GM12878 (cell line): Measurements from ENCODE around the gene RBSN. TPM values are rescaled to one million over a fixed set of nuclear protein-coding genes. Genes with fewer than 3 reads are reported as not detected.

Experiments
- ATAC-seq: fragments of 200-7000 bp; cut with Tn5 transposase; 3 replicates; pipeline ENCODE4 v1.9.1; 2020; ENCODE audit warnings: mild to moderate bottlenecking, moderate library complexity
- BruUV-seq: library from RNA; stranded (reverse); fragments of 400-500 nt; replicated peaks from 2 replicates; lab custom pipeline; 2021; lab: Mats Ljungman, UMichigan
- CTCF ChIA-PET: fragments of 300-600 bp; sonication (Branson Sonifier 250); formaldehyde crosslinking; extraction: SDS; loops from one replicate; lab custom pipeline; 2021; ENCODE audit warnings: inconsistent platforms; lab: Yijun Ruan, JAX
- POLR2A ChIA-PET: fragments of 350-600 bp; formaldehyde crosslinking; extraction: SDS; loops from one replicate; lab custom pipeline; 2021; ENCODE audit warnings: inconsistent platforms; lab: Charles Lee
- RAD21 ChIA-PET: fragments of 300-600 bp; sonication (Branson Sonifier 250); formaldehyde crosslinking; loops from one replicate; lab custom pipeline; 2023; ENCODE audit warnings: antibody characterized with exemption; ENCODE audit not compliant: unreplicated experiment; lab: Charles Lee
- SMC1A ChIA-PET: fragments of 300-600 bp; sonication (Branson Sonifier 250); formaldehyde crosslinking; loops from one replicate; lab custom pipeline; 2023; ENCODE audit not compliant: unreplicated experiment, uncharacterized antibody; lab: Charles Lee
- DNase-seq: peaks from one replicate; pipeline ENCODE4 v3.0.0-alpha.2; 2011; ENCODE audit warnings: low read depth, low spot score
- FAIRE-seq: peaks from 3 replicates; lab custom pipeline; 2011; peaks lifted over from hg19 to GRCh38; lab: Jason Lieb, UNC
- H2AFZ ChIP-seq: 2 replicates; pipeline ENCODE4 v1.6.0; 2011; ENCODE audit warnings: low read depth, low read length, control low read depth; ENCODE audit not compliant: control insufficient read depth
- H3K27ac ChIP-seq: 2 replicates; pipeline ENCODE4 v1.5.1; 2011; ENCODE audit warnings: control low read depth; ENCODE audit not compliant: control insufficient read depth, insufficient read depth
- H3K27me3 ChIP-seq, 2 experiments: replicated peaks in 1 of 2; 2 replicates each; pipeline versions ENCODE4 v1.6.0 to v1.6.1; 2011; ENCODE audit warnings: low read length in 1 of 2; ENCODE audit not compliant: control insufficient read depth in 2 of 2, insufficient read depth in 2 of 2
- H3K36me3 ChIP-seq, 2 experiments: 2 replicates each; pipeline ENCODE4 v1.5.1; 2011; ENCODE audit warnings: low read length in 1 of 2; ENCODE audit not compliant: control insufficient read depth in 2 of 2, insufficient read depth in 2 of 2
- H3K4me1 ChIP-seq: 2 replicates; pipeline ENCODE4 v1.6.1; 2011; ENCODE audit warnings: mild to moderate bottlenecking, low read length, moderate library complexity, mixed read lengths; ENCODE audit not compliant: control insufficient read depth, insufficient read depth
- H3K4me2 ChIP-seq: 2 replicates; pipeline ENCODE4 v1.6.0; 2011; ENCODE audit warnings: control low read depth; ENCODE audit not compliant: control insufficient read depth, insufficient read depth
- H3K4me3 ChIP-seq: fragments of 200-600 bp; sonication (generic); 2 replicates; pipeline ENCODE4 v1.5.1; 2016
- H3K79me2 ChIP-seq: 2 replicates; pipeline ENCODE4 v1.6.0; 2011; ENCODE audit warnings: low read length; ENCODE audit not compliant: control insufficient read depth, insufficient read depth
- H3K9ac ChIP-seq: 2 replicates; pipeline ENCODE4 v1.8.0; 2011; ENCODE audit warnings: low read length, control low read depth, mixed read lengths; ENCODE audit not compliant: control insufficient read depth, insufficient read depth
- H3K9me3 ChIP-seq: replicated peaks from 3 replicates; pipeline ENCODE4 v1.5.1; 2011; ENCODE audit warnings: mild to moderate bottlenecking, low read length; ENCODE audit not compliant: control insufficient read depth, insufficient read depth
- H4K20me1 ChIP-seq: 2 replicates; pipeline ENCODE4 v1.6.0; 2011; ENCODE audit not compliant: control insufficient read depth, insufficient read depth
- BMI1 ChIP-seq: fragments of 450-650 bp; IDR thresholded peaks from 2 replicates; pipeline ENCODE4 v1.6.1; 2016; ENCODE audit warnings: mild to moderate bottlenecking, moderate library complexity, borderline replicate concordance
- IKZF2 ChIP-seq, 2 experiments: fragments of 450-650 bp; IDR thresholded peaks; 2 replicates each; pipeline ENCODE4 v1.6.1; 2017; ENCODE audit warnings: mild to moderate bottlenecking in 2 of 2, moderate library complexity in 2 of 2
- MAX ChIP-seq: IDR thresholded peaks from 2 replicates; pipeline ENCODE4 v1.6.1; 2012; ENCODE audit warnings: low read depth, low read length, improper control_type of control experiment
- NR2F1 ChIP-seq: fragments of 450-650 bp; conservative IDR thresholded peaks from 2 replicates; pipeline ENCODE4 v1.6.1; 2017; ENCODE audit warnings: mild to moderate bottlenecking
- POLR2AphosphoS5 ChIP-seq: IDR thresholded peaks from 2 replicates; pipeline ENCODE4 v1.6.1; 2011; ENCODE audit warnings: mild to moderate bottlenecking, low read length, inconsistent platforms
- SMARCA5 ChIP-seq: fragments of 450-650 bp; IDR thresholded peaks from 2 replicates; pipeline ENCODE4 v1.6.1; 2017; ENCODE audit warnings: mild to moderate bottlenecking
- WGBS: methylation state at CpG from one replicate; pipeline ENCODE4 v1.1.6; 2016; ENCODE audit warnings: low lambda C conversion rate; ENCODE audit not compliant: insufficient replicate concordance, insufficient coverage; ENCODE audit errors: missing lambda C conversion rate; 5-methylcytosine and 5-hydroxymethylcytosine counted together
- in situ Hi-C: fragments of 300-500 bp; cut with MboI; formaldehyde crosslinking; loops from 9 replicates; pipeline ENCODE4 v1.14.3; 2018; ENCODE audit warnings: mixed read lengths
- intact Hi-C: fragments of 100-400 bp; cut with micrococcal nuclease; formaldehyde crosslinking; loops from one replicate; pipeline ENCODE4 v1.14.2; 2022; ENCODE audit not compliant: unreplicated experiment
- polyA plus RNA-seq, 11 experiments: library from polyadenylated mRNA; depleted of rRNA in 4 of 11; unstranded in 6 of 11; stranded (reverse) in 5 of 11; fragments of >200 nt; fragmentation: Nextera tagmentation in 4 of 11; fragmentation: Illumina TruSeq in 1 of 11; extraction: Ambion mirVana in 4 of 11; extraction: Trizol in 1 of 11; gene quantifications; 1 replicate in 1 of 11; 2 replicates in 10 of 11; pipeline versions ENCODE4 v1.2.1 to v1.2.3, GENCODE V29; 2011 to 2016; ENCODE audit warnings: inconsistent platforms in 2 of 11, missing spikeins in 2 of 11, low read depth in 1 of 11
- total RNA-seq, 4 experiments: library from RNA; depleted of rRNA in 3 of 4; stranded (reverse); fragments of >200 nt in 3 of 4; fragmentation: Illumina TruSeq in 1 of 4; extraction: Trizol in 1 of 4; gene quantifications; 2 replicates each; pipeline versions ENCODE4 v1.2.1 to v1.2.3, GENCODE V29; 2013 to 2021

RBSN gene
- total and polyA plus RNA-seq, 10 of the 15 experiments (the other 5 are each of a cell fraction or from before 2014, with no cell fraction given): 2.0 to 17.5 (median 10.5) TPM

- Histone ChIP-seq H2AFZ (peak overlapping the region; percentile 32; the same call in 1 of the 2 replicates), H3K27me3 (no peaks in the 10 kb centered on the region), H3K36me3 (peaks cover 0 to 4% of the 10 kb centered on the region in 2 experiments; a peak in 1 of 4 replicates), H4K20me1 (no peaks in the 10 kb centered on the region), H3K27ac (peak overlapping the region; percentile 89), H3K9me3 (no peaks in the 10 kb centered on the region), H3K9ac (peak overlapping the region; percentile 97), H3K4me1 (peaks cover 13% of the 10 kb centered on the region), H3K4me3 (peak overlapping the region; percentile 83), H3K79me2 (peaks cover 26% of the 10 kb centered on the region), H3K4me2 (peak overlapping the region; percentile 95)
- DNase-seq (no peak), ATAC-seq (peak; percentile 58), FAIRE-seq (peak; percentile 75)
- TF ChIP-seq POLR2AphosphoS5 (0 out of 2 replicates have a peak, but pooled peaks have one; percentile 24), BMI1 (no peak)
- ChIA-PET POLR2A (interaction anchor here (0.6 to 2.8 kb wide), 8 partner anchors 9 to 116 kb away, joined by 3 to 30 read pairs (median 3); partner anchors contain the start of gene RBSN), SMC1A (interaction anchor here (0.8 to 3.0 kb wide), 5 partner anchors 10 to 118 kb away, joined by 3 to 20 read pairs (median 4); no protein-coding TSS in a partner anchor), RAD21 (interaction anchor here (1.1 to 3.9 kb wide), 4 partner anchors 9 to 141 kb away, joined by 3 to 30 read pairs (median 4); partner anchors contain the start of gene CAPN7), CTCF (interaction anchor here (0.9 to 4.4 kb wide), 7 partner anchors 9 to 341 kb away, joined by 3 to 50 read pairs (median 7); no protein-coding TSS in a partner anchor)
- intact Hi-C loops (no loop called here), in situ Hi-C loops (no loop called here)
- BruUV-seq: TSS peak; percentile 68
- WGBS: under 1% methylated on average over 25 of the region's 25 CpGs
Measured at GRCh38 chr3:15064299-15064834, 34.6 kb downstream of the RBSN start.

DNA sequence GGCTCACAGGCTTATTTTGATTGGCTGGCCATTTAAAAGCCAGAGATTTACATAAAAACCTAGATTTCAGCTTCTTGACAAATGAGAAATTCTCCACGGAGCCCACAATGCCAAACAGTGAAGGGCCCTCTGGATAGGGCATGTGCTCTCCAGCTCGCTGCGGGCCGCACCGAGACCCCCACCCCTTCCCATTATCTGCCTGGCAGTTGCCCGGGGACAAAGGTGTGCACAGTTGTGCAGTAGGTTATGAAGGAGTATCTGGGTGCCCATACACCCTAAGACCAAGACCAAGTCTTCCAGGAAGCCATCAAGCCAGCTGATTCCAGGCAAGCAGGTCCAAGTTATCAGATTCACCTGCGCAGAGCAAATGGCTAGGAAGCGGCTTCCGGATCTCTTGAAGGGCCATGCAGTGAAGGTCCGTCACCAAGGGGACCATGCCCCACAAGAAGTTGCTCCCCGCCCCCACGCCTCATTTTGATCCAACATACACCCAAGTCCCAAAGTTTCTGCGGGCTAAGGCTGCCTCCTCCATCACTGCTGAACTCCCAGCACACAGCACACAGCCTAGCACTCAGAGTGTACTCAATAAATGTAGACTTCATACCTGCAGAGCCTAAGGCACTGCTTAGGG lies 35.2 kb downstream of the RBSN start:
- intact Hi-C loops (no loop called here), in situ Hi-C loops (no loop called here)
- H3K9me3 ChIP-seq: no peaks in the 10 kb centered on the region; the same call in 2 of the 3 replicates
- peak overlapping the region; percentile 83 for H3K4me3 ChIP-seq
- SMC1A ChIA-PET: interaction anchor here (0.8 to 3.0 kb wide), 4 partner anchors 9 to 117 kb away, joined by 3 to 20 read pairs (median 4); no protein-coding TSS in a partner anchor
- H3K36me3 ChIP-seq: peaks cover 2 to 4% of the 10 kb centered on the region in 2 experiments; a peak in 3 of 4 replicates
- no peaks in the 10 kb centered on the region for H3K27me3 ChIP-seq
- no TSS peak for BruUV-seq
- CTCF ChIA-PET: interaction anchor here (0.9 to 4.4 kb wide), 5 partner anchors 9 to 138 kb away, joined by 4 to 50 read pairs (median 7); no protein-coding TSS in a partner anchor
- H4K20me1 ChIP-seq: no peaks in the 10 kb centered on the region
- DNase-seq: no peak
- POLR2A ChIA-PET: interaction anchor here (0.7 to 2.8 kb wide), 5 partner anchors 9 to 115 kb away, joined by 3 to 30 read pairs (median 8); partner anchors contain the start of gene RBSN
- H3K27ac ChIP-seq: peak overlapping the region; percentile 89
- no peak overlapping the region; the same call in 1 of the 2 replicates for H2AFZ ChIP-seq
- TF ChIP-seq SMARCA5: no peak
- no peak for TF ChIP-seq IKZF2 (IDR thresholded peaks at IDR 0.05)
- no peak for TF ChIP-seq NR2F1
- TF ChIP-seq MAX: 0 out of 2 replicates have a peak, but pooled peaks have one; percentile 31
- TF ChIP-seq, all 136 proteins: peak for 1
- RAD21 ChIA-PET: interaction anchor here (1.2 to 3.9 kb wide), 2 partner anchors 12 to 142 kb away, joined by 3 to 30 read pairs; partner anchors contain the start of gene CAPN7
- WGBS: 65% methylated on average over 13 of the region's 13 CpGs
- Histone ChIP-seq H3K4me1 (peaks cover 13% of the 10 kb centered on the region), H3K4me2 (peak overlapping the region; percentile 95), H3K79me2 (peaks cover 29% of the 10 kb centered on the region), H3K9ac (peak overlapping the region; percentile 97)
- ATAC-seq (no peak), FAIRE-seq (no peak)
